HAP-1 (cell line): ENCODE results near the gene TPK1.
"Not testable (repeated sequence)": the region's sequence is repeated elsewhere in the genome, so short reads cannot be mapped to it uniquely, and the experiment has no call there.

Source experiments
- DNase-seq, 2 experiments: peaks; one replicate each; pipeline ENCODE4 v3.0.0-alpha.2; 2016 to 2020; ENCODE audit warnings: low spot score in 2 of 2
- H3K27me3 ChIP-seq: fragments of 250-450 bp; sonication (Bioruptor Pico); 2 replicates; pipeline ENCODE4 v1.5.1; 2020; ENCODE audit warnings: low read depth, mild to moderate bottlenecking, moderate library complexity
- H3K36me3 ChIP-seq: fragments of 250-450 bp; sonication (Bioruptor Pico); replicated peaks from 2 replicates; pipeline ENCODE4 v1.5.1; 2020; ENCODE audit warnings: mild to moderate bottlenecking
- H3K4me1 ChIP-seq: fragments of 250-450 bp; sonication (Bioruptor Pico); 2 replicates; pipeline ENCODE4 v1.5.1; 2020; ENCODE audit warnings: mild to moderate bottlenecking
- H3K4me3 ChIP-seq: fragments of 250-450 bp; sonication (Bioruptor Pico); 2 replicates; pipeline ENCODE4 v1.5.1; 2020; ENCODE audit warnings: mild to moderate bottlenecking, moderate library complexity
- H3K9me3 ChIP-seq: fragments of 250-450 bp; sonication (Bioruptor Pico); 2 replicates; pipeline ENCODE4 v1.5.1; 2020; ENCODE audit warnings: mild to moderate bottlenecking, moderate library complexity
- in situ Hi-C: fragments of 300-500 bp; cut with MboI; formaldehyde crosslinking; loops from 3 replicates; pipeline ENCODE4 v1.14.3; 2020; ENCODE audit warnings: low sequenced_read_pairs, inconsistent platforms, mixed read lengths

TPK1 gene

DNA sequence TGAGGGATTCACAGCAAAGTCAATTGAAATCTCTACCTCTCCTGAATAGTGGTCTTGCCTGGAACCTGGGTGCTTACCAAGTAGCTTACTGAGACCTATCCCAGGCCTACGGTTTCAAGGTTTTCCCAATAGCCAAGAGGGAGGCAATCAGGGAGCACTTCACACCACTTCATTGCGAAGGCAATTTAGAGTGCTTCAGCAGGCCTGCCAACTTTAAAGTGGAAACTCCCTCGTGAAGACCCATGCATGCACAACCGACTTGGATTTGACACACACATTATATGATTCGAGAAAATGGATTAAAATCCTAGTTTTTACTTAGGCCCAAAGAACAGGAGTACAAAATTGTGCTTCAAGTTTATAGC lies 380.8 kb downstream of the TPK1 start:
- H3K36me3 ChIP-seq = no peaks in the 10 kb centered on the region
- DNase-seq = no peak
- H3K9me3 ChIP-seq = 0 out of 2 replicates have a peak, but pooled peaks cover 2% of the 10 kb centered on the region
- in situ Hi-C loops = no loop called here
- no peak overlapping the region for H3K4me3 ChIP-seq
- H3K27me3 ChIP-seq = no peaks in the 10 kb centered on the region
- H3K4me1 ChIP-seq = no peaks in the 10 kb centered on the region

DNA sequence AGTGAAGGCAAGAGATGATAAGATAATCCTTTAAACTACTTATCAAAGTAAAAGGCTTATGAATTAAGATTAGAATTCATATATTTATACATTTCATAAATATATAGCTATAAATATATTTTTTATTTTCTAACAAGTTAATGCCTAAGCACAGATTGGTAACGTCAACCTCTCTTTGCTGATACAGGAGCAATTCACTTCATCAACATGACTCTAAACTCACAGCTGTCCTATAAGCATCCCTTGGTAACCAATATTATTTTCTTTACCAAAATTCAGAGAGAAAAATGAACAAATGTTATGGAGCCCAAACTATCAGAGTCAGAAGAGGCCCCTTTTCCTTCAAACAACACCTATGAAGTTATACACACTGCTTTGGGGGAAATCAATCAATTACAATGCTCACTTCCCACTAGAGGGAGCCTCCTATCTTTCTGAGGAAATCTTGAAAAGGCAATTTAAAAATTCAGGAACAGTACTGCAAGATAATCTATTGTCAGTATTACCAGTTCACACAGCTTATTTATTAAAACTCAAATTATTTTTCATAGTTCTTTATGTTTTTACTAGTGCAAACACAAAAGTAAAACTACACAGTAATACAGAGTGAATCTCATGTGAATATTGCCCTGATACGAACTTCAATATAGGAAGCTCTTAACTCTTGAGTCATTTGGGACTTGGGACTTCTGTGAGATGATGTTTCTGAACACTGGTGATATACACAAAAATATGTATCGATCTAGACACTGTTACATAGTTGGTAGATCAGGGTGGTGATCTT lies 381.4 kb downstream of the TPK1 start:
- in situ Hi-C loops = no loop called here
- no peak for DNase-seq
- 0 out of 2 replicates have a peak, but pooled peaks cover 2% of the 10 kb centered on the region for H3K9me3 ChIP-seq

DNA sequence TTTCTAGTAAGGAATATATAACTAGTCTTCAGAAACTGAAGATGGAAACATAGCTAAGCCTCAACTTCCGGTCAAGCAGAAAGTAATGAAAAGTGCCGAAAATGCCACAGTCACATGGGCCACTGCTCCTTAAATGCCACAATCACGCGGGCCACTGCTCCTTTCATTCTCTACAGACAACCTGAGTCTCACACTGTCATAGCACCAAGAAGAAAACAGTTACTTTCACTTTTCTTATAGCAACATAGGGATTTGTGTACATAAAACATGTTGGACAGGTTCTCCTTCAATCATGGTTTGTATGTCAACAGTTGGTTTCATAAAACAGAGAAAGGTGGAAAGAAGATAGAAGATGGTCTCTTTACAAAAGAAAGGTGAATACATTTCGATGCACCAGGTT lies 383.8 kb downstream of the TPK1 start:
- Histone ChIP-seq H3K4me1 (no peaks in the 10 kb centered on the region), H3K4me3 (no peak overlapping the region)
- in situ Hi-C loops = no loop called here

More for the DNA sequence above, 381.4 kb downstream of the TPK1 start:
- no peaks in the 10 kb centered on the region for H3K27me3 ChIP-seq
- no peaks in the 10 kb centered on the region for H3K36me3 ChIP-seq
- H3K4me3 ChIP-seq = no peak overlapping the region
- H3K4me1 ChIP-seq = no peaks in the 10 kb centered on the region

DNA sequence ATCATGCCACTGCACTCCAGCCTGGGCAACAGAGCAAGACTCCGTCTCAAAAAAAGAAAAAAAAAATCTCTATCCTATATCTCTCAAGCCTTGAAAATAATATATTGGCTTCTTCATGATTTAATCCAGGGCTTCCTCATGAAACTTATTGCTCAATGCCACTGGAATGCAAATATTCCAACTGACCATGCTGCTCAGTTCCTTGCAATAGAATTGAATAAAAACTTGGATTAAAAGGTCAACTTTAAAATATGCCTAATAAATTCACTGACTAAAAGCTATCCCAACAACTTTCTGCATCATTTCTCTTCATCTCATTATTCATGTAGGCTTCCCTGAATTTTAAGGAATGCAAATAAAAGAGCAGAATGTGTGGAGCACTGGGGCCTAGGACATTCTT lies 390.3 kb downstream of the TPK1 start:
- in situ Hi-C loops = no loop called here

More for the DNA sequence above, 383.8 kb downstream of the TPK1 start:
- Histone ChIP-seq H3K27me3 (no peaks in the 10 kb centered on the region), H3K36me3 (no peaks in the 10 kb centered on the region), H3K9me3 (0 out of 2 replicates have a peak, but pooled peaks cover 2% of the 10 kb centered on the region)
- DNase-seq = no peak

DNA sequence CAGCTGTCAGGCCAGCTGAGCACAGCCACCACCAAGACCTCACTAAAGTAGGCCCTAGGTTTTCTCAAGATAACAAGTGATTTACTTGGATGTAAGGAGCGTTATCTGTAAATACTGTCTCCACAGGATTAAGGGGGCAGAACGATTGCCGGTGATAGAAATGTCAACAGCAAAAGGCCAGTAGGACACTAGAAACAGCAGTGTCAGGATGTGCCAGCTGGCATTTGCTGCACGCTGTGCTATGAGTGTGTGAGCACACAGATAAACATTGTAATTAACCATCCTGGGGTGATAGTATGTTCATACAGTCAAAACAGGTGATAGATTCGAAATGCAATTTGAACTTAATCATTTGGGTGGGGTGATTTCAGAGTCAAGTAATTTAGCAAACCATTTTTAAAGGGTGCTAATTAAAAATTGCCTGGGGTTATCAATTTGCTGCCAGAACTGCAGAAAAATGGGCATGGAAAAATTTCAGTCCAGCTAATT lies 396.1 kb downstream of the TPK1 start:
- in situ Hi-C loops = no loop called here
- no peaks in the 10 kb centered on the region for H3K9me3 ChIP-seq
- no peaks in the 10 kb centered on the region for H3K27me3 ChIP-seq
- H3K4me1 ChIP-seq = no peaks in the 10 kb centered on the region
- no peak for DNase-seq
- H3K36me3 ChIP-seq = no peaks in the 10 kb centered on the region
- H3K4me3 ChIP-seq = no peak overlapping the region

More for the DNA sequence above, 390.3 kb downstream of the TPK1 start:
- no peaks in the 10 kb centered on the region for H3K9me3 ChIP-seq
- no peaks in the 10 kb centered on the region for H3K4me1 ChIP-seq
- H3K4me3 ChIP-seq = no peak overlapping the region
- H3K27me3 ChIP-seq = no peaks in the 10 kb centered on the region
- no peaks in the 10 kb centered on the region for H3K36me3 ChIP-seq
- no peak for DNase-seq

DNA sequence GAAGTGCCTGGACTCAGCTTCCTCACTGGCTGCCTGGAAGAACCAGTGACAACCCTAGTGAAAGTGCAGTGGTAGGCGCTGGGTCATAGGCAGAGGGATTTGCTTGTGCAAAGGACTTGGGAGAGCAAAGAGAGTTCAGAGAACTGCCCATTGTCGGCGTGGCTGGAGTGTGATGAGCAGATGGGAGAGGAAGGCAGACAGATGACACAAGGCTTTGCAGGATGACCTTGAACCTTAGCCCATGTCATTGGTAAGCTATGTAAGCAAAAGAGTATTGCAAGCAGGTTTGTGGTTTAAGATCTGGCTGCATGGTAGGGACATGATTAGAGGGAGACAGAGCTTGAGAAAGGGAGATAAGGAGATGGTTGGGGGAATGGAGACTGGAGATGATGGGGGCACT lies 397.1 kb downstream of the TPK1 start:
- H3K27me3 ChIP-seq = no peaks in the 10 kb centered on the region
- H3K9me3 ChIP-seq = no peaks in the 10 kb centered on the region
- H3K4me1 ChIP-seq = no peaks in the 10 kb centered on the region
- DNase-seq = no peak
- in situ Hi-C loops = no loop called here
- H3K4me3 ChIP-seq = no peak overlapping the region
- no peaks in the 10 kb centered on the region for H3K36me3 ChIP-seq

DNA sequence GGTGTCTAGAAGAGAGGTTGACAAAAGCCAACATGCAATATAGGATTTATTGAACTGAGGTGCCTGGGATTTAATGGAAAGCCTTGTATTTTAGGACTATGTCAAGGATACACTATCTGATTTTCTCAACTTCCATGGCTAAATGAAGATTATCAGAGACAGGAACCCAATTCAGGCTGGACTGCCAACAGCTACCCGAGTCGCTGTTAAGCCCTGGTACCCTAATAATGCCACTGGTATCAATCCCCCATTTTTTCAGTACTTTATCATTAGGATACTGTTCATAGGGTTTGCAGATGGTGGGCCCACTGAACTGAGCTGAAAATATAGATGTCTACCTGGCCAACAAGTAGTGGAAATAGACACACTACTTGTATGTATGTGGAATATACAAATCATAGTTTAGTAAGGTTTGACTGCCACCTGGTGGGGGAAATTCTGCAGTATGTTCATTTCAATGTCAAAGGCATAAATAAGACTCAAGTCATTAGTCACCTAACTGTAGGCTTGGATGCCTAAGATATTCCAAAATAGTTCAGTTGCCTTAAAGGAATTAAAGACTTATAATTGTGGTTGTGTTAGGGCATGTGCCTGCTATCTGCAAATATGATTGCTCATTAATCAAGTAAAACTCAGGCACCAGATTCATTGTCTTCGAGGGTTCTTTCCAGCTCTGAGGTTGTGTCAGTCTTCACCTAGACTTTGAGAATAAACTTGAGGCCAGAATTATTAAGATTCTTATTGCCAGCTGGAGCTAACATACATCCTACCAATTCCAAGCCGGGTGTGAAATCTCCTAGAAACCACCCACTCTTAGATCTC lies 398.3 kb downstream of the TPK1 start:
- Histone ChIP-seq H3K27me3 (no peaks in the 10 kb centered on the region), H3K4me1 (no peaks in the 10 kb centered on the region), H3K4me3 (no peak overlapping the region), H3K9me3 (no peaks in the 10 kb centered on the region), H3K36me3 (no peaks in the 10 kb centered on the region)
- DNase-seq = peak; percentile 60 to 75
- in situ Hi-C loops = no loop called here

DNA sequence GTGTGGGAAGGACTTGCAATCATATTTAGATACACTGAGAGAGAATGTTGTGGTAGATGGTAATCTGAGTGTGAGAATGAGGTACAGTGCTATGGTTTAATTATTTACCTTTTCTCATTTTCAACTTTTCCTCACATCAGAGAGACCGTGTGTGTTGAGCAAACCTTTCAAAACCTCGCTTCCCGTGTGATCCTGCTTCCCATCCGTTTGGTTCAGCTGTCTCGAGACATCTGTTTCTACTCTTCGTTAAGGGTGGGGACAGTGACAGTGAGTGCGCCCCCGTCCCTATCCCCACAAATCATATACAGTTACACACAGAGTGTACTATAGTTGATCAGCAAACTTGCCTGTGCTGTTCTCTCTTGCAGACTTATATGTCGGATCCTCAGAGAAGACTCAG lies 399.4 kb downstream of the TPK1 start:
- Histone ChIP-seq H3K4me3 (no peak overlapping the region), H3K27me3 (no peaks in the 10 kb centered on the region), H3K9me3 (no peaks in the 10 kb centered on the region), H3K4me1 (no peaks in the 10 kb centered on the region), H3K36me3 (no peaks in the 10 kb centered on the region)
- no peak for DNase-seq
- in situ Hi-C loops = no loop called here

DNA sequence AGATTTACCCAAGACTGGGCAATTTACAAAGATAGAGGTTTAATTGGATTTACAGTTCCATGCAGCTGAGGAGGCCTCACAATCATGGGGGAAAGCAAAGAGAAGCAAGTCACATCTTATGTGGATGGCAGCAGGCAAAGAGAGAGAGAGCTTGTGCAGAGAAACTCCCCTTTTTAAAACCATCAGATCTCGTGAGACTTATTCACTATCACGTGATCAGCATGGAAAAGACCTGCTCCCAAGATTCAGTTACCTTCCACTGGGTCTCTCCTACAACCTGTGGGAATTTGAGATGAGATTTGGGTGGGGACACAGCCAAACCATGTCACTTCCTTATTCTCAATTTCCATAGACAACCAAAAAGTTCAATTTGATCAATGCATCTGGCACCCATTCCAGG lies 407.4 kb downstream of the TPK1 start:
- DNase-seq = no peak
- no peaks in the 10 kb centered on the region for H3K27me3 ChIP-seq
- H3K4me3 ChIP-seq = no peak overlapping the region
- H3K9me3 ChIP-seq = no peaks in the 10 kb centered on the region; the same call in 1 of the 2 replicates
- in situ Hi-C loops = no loop called here
- no peaks in the 10 kb centered on the region for H3K36me3 ChIP-seq
- no peaks in the 10 kb centered on the region for H3K4me1 ChIP-seq

DNA sequence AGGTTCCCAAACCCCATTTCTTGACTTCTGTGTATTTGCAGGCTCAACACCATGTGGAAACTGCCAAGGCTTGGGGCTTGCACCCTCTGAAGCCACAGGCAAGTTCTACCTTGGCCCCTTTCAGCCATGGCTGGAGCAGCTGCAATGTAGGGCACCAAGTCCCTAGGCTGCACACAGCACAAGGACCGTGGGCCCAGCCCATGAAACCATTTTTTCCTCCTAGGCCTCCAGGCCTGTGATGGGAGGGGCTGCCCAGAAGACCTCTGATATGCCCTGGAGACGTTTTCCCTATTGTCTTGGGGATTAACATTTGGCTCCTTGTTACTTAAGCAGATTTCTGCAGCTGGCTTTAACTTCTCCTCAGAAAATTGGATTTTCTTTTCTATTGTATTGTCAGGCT lies 408.3 kb downstream of the TPK1 start:
- DNase-seq, in situ Hi-C loops, H3K4me1 ChIP-seq, H3K9me3 ChIP-seq, H3K4me3 ChIP-seq, H3K27me3 ChIP-seq, H3K36me3 ChIP-seq: not testable (repeated sequence)

DNA sequence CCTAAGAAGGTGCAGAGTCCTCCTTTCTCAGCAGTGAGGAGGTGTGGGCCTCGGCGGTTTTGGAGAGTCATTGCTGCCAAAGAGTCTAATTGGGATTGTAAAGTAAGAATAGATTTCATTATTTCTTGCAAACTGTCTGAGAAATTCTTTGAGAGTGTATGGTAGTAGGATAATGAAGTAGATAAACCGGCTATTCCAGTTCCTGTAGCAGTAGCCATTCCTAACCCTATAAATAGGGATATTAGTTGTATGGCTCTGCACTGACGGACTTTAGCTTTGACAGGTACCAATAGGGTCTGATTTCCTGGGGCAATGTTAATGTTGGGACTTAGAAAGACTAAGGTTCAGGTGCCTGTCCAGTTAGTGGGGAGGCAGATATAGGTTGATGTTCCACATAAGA lies 416.9 kb downstream of the TPK1 start:
- H3K4me1 ChIP-seq, H3K27me3 ChIP-seq, H3K9me3 ChIP-seq, DNase-seq, H3K36me3 ChIP-seq, in situ Hi-C loops, H3K4me3 ChIP-seq: not testable (repeated sequence)

DNA sequence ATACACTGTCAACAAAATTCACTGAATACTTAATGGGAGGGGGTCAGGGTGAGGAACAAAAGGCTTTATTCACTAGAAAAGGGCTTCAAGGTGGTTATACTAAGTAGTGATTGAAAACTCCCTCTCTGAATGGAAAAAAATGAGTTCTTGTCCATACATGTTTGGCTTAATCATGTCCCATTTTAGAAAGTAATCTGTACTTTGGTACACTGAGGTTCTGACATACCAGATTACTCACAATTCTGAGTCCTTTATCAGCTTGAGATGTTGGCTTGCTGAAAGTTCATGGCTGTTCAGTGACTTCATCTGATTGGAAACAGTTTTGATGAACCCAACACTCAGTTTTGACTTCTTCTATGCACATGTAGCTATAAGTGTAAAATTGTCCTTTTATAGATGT lies 419.5 kb downstream of the TPK1 start:
- H3K36me3 ChIP-seq = no peaks in the 10 kb centered on the region
- H3K27me3 ChIP-seq = no peaks in the 10 kb centered on the region
- no peak overlapping the region for H3K4me3 ChIP-seq
- no peaks in the 10 kb centered on the region for H3K4me1 ChIP-seq
- no peaks in the 10 kb centered on the region for H3K9me3 ChIP-seq
- DNase-seq = no peak
- in situ Hi-C loops = no loop called here

DNA sequence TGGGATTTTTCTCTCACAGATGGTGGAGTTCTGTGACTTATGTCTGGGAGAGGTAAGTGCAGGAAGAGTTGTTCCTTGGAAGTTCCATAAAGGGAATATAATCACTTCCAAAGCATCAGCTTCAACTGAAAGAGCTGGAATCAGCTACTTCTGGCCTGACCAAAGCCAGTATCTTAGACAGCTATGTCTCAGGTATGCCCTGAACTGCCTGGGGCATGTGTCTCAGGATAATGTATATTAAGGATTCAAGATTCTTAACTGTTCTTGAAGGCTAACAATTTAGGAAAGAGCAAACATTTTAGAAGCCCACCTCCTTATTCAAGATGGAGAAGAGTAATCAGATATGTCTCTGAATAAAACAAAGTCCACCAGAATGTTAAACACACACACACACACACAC lies 420.0 kb downstream of the TPK1 start:
- in situ Hi-C loops = no loop called here
- Histone ChIP-seq H3K4me3 (no peak overlapping the region), H3K9me3 (no peaks in the 10 kb centered on the region), H3K36me3 (no peaks in the 10 kb centered on the region), H3K4me1 (no peaks in the 10 kb centered on the region), H3K27me3 (no peaks in the 10 kb centered on the region)
- no peak for DNase-seq

DNA sequence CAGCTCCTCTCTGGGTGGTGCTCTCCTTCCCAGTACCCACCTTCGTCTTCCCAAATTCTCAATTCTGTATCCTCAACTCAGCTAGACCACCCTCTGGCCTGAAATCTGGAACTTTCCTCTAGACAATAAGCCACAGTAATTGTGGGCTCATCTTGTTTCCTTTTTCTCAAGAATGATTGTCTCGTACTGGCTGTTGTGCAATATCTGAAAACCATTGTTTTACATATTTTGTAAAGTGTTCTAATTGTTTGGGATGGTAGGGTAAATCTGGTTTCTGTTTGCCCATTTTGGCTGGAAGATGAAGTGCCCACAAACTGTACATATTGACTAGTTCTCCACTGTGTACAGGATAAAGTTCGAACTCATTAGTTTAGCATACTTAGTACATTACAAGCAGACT lies 421.0 kb downstream of the TPK1 start:
- H3K36me3 ChIP-seq = no peaks in the 10 kb centered on the region
- no peaks in the 10 kb centered on the region for H3K27me3 ChIP-seq
- DNase-seq = no peak
- no peaks in the 10 kb centered on the region for H3K4me1 ChIP-seq
- no peaks in the 10 kb centered on the region for H3K9me3 ChIP-seq
- no peak overlapping the region for H3K4me3 ChIP-seq
- in situ Hi-C loops = no loop called here
